Epidermal melanocyte (primary cell): ENCODE data around the gene ACTR1A.
A peak's percentile ranks its signal among the peaks of the same experiment; 100 is the strongest.

Experiments
- DNase-seq: peaks from one replicate; pipeline ENCODE4 v3.0.0; 2011; ENCODE audit warnings: low spot score; ENCODE audit not compliant: insufficient read length

Gene ACTR1A

DNA sequence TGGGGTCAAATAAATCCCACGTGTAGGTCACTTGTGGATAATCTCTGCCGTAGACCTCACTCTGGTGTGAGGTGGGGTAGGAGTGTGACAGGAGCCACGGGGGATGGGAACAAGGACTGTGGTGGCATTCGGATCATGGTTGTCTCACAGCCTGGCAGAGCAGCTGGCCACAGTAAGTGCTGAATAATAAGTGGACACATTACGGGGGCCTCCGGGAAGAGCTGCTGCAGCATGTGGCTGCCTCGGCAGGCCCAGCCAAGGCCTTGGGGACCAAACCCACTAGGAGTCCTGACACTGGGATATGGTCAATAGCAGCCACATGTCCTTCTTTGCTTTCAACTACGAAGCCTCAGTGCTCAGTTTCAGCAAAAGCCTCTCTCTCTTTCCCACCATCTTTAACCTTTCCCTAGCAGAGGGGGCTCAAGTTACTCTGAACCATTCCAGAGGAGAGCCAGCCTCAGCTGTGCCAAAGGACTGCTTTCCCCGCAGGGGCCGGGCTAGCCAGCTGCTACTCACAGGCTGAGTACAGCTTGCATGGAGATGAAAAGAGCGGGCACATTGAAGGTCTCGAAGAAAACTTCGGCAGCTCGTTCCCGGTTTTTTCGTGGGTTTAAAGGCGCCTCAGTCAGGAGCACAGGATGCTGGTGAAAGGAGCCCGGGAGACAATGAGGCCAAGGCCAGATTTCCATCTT lies 17.3 kb downstream of the ACTR1A start:
- DNase-seq, result no peak

- DNase-seq, result no peak
Measured at GRCh38 chr10:102484021-102484420, 18.5 kb downstream of the ACTR1A start.

- DNase-seq, result no peak
Measured at GRCh38 chr10:102480396-102480795, 22.1 kb downstream of the ACTR1A start.

GRCh38 chr10:102479651-102480050 lies 22.9 kb downstream of the ACTR1A start:
- no peak for DNase-seq

- no peak for DNase-seq
Measured at GRCh38 chr10:102476466-102477141, 25.9 kb downstream of the ACTR1A start.

DNA sequence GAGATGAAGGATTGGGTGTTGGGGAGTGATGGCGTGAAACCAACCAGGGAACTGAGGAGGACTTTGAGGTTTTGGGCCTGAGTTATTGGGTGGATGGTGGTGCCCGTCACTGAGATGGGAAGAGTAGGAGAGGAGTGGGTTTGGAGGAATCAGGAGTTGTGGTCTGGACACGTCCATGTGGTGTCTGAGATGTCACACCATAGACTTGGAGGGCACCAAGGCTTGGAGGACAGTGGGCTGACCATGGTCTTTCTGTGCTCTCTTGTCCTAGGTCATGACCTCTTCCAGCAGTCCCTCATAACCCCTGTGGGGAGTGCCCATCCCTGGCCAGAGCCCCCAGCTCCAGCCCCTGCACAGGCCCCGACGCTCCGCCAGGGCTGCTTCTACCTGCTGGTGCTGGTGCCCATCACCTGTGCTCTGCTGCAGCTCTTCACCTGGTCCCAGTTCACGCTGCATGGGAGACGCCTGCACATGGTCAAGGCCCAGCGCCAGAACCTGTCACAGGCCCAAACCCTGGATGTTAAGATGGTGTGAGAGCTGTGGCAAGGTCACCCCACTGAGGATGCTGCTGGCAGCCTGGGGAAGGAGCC lies 27.0 kb downstream of the ACTR1A start:
- DNase-seq, result no peak

- DNase-seq, result no peak
Measured at GRCh38 chr10:102473445-102474331, 28.8 kb downstream of the ACTR1A start.

- no peak for DNase-seq
Measured at GRCh38 chr10:102470579-102471546, 31.6 kb downstream of the ACTR1A start.

GRCh38 chr10:102468683-102469082 lies 33.8 kb downstream of the ACTR1A start:
- no peak for DNase-seq

GRCh38 chr10:102467971-102468438 lies 34.5 kb downstream of the ACTR1A start:
- no peak for DNase-seq

GRCh38 chr10:102467318-102467717 lies 35.2 kb downstream of the ACTR1A start:
- no peak for DNase-seq

DNA sequence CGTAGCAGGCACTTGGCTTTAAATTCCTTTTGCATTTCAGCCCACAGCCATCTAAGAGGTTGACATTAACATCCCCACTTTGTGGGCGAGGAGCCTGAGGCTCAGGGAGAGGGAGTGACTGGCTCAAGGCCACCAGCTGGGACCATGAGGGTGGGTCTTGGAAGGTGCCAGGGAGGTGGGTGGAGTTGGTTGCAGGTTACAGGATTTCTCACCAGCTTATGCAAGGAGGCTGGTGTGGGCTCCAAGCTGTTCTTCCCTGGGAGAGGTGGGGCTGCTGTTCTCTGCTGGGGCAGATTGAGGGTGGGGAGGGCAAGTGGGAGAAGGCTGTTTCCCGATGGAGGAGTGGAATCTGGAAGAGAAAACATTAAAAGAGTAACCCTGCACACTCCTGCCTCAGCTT lies 37.0 kb downstream of the ACTR1A start:
- no peak for DNase-seq

GRCh38 chr10:102463983-102464382 lies 38.5 kb downstream of the ACTR1A start:
- DNase-seq, result no peak

- no peak for DNase-seq
Measured at GRCh38 chr10:102462512-102463054, 39.9 kb downstream of the ACTR1A start.

DNA sequence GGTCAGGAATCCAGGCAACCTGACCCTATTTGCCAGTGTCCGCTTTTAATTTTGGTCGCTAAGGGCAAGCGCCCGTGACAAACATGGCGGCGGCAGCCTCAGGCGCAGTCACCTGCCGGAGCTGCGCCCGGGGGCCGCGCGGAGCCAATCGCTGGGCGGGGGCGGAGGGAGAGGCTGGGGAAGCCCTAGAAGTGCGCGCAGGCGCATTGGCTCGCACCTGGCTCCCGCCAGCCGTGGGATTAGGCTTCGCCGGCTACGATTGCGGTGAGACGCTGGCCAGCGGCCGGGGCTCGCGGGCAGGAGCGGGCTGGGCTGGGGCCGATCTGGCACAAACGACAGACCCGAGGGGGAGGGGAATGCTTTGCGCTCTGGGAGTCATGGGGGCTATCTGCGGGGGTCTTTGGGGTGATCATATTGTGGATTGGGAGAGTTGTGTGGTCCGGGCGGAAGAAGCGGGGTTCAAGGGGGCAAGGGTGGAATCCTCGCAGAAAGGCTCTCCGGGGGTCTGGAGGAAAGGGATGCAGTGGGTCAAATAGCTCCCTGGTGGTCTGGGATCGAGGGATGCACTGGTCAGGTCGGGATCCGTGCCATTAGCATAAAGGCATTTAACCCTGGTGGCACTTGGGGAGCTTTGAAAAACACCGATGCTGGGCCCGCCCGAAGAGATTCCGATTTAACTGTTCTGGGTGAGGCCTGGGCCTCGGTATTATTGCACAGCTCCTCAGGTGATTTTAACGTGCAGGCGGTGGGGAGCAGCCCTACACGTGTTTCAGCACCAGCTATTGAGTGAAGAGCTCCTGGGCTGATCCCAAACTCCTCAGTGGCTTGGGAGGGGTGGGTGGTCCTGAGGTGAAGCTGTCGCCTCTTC lies 41.1 kb downstream of the ACTR1A start:
- peak; percentile 89 for DNase-seq

DNA sequence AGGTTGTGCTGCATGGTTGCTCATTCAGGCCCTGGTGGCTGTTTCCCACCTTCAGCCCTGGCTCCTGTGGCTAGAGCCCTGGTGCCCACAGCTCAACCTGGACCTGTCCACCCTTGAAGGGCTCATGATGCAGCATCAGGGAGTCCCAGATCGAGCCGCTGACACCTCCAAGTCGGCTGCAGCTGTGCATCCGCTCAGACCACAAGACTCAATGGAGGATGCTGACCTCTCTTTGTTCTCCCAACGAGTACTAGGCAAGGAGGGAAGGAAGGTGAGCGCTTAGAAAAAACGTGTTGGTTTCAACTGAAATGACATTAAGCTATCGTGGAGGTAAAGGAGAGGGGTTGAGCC lies 41.7 kb downstream of the ACTR1A start:
- no peak for DNase-seq

DNA sequence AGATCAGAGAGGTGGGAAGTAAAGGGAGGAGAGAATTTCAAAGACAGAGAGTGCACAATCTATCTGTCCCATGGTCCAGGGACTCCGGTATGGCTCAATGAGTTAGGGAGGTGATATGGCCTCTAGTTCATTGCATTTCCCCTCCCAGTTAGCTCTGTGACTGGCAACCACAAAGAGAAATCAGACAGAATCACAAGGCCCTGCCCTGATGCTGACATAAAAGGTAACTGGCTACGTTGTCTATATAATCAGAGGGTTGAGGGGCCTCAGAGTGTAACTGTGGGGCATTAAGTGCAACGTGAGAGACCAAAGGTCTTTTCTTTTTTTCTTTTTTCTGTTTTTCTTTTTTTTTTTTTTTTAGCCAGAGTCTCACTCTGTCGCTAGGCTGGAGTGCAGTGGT lies 43.9 kb downstream of the ACTR1A start:
- DNase-seq, result no peak

GRCh38 chr10:102457591-102458150 lies 44.8 kb downstream of the ACTR1A start:
- no peak for DNase-seq

DNA sequence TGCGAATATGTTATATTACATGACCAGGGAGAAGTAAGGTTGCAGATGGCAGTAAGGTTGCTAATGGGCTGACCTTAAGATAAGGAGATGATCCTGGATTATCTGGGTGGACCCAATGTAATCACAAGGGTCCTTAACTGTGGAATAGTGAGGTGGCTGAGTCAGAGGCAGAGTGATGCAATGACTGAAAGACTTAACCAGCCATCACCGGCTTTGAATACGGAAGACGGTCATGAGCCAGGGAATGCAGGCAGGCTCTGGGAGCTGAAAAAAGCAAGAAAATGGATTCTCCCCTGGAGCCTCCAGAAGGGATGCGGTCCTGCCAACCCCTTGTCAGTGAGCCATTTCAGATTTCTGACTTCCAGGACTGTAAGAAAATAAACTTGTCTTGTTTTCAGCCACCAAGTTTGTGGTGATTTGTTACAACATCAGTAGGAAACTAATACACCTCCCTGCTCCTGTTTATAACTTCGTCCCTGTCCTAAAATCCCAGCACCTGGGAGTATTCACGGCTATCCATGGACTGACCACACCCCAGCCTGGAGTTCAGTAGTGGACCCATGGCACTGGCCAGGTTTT lies 46.5 kb downstream of the ACTR1A start:
- no peak for DNase-seq
